AG04450 (cell line): ENCODE measurements around the gene CALHM5. TPM values are rescaled to one million over a fixed set of nuclear protein-coding genes. Genes with fewer than 3 reads are reported as not detected.

ENCODE experiments used
- CTCF ChIA-PET: fragments of 300-600, 350-600 bp; formaldehyde crosslinking; extraction: SDS; loops from one replicate; lab custom pipeline; 2022; ENCODE audit warnings: antibody characterized with exemption, inconsistent platforms; lab: Charles Lee
- POLR2A ChIA-PET: fragments of 350-600 bp; formaldehyde crosslinking; extraction: SDS; loops from one replicate; lab custom pipeline; 2021; ENCODE audit warnings: antibody characterized with exemption, inconsistent platforms; lab: Yijun Ruan, JAX
- DNase-seq: peaks from one replicate; pipeline ENCODE4 v3.0.0-alpha.2; 2011; ENCODE audit warnings: low read depth, low spot score
- H3K27ac ChIP-seq: one replicate; pipeline ENCODE4 v1.5.1; 2012; ENCODE audit warnings: low read depth, low read length, control low read depth
- H3K27me3 ChIP-seq: one replicate; pipeline ENCODE4 v1.6.0; 2012; ENCODE audit warnings: low read length; ENCODE audit not compliant: control insufficient read depth, insufficient read depth
- H3K4me3 ChIP-seq: 2 replicates; pipeline ENCODE4 v1.5.1; 2011; ENCODE audit warnings: mild to moderate bottlenecking, low read depth, low read length, control low read depth
- H3K9me3 ChIP-seq: 2 replicates; pipeline ENCODE4 v1.5.1; 2012; ENCODE audit warnings: low read length; ENCODE audit not compliant: control insufficient read depth, insufficient read depth
- polyA plus RNA-seq: library from polyadenylated mRNA; depleted of rRNA; stranded (reverse); fragments of >200 nt; gene quantifications from 2 replicates; pipeline ENCODE4 v1.2.3, GENCODE V29; 2011
- TF ChIP-seq, protein P1 (sequence below): IDR thresholded peaks from 2 replicates; pipeline ENCODE4 v1.5.1; 2011; ENCODE audit warnings: low read depth, low read length, control low read depth, inconsistent platforms

Gene CALHM5
- polyA plus RNA-seq, 1 experiment, result 7.7 TPM

DNA sequence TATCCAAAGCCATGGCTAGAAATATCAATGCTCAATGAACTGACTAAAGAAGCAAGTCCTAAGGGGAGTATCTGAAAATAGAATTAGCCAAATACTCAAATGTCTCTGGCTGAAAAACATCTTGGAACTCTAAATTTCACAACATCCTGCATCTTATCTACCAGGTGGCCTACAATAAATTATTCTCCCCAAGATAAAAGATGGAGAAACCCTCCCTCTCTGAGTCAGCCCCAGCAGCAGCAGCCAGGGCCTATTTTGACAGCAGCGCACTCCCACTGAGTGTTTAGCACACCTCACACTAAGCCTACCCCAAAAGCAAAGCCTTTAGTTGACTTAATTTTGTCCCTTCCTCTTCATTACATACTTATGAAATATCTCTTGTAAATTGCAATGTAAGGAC lies 44.3 kb upstream of the CALHM5 start:
- no peaks in the 10 kb centered on the region for H3K9me3 ChIP-seq
- TF ChIP-seq, protein P1, sequence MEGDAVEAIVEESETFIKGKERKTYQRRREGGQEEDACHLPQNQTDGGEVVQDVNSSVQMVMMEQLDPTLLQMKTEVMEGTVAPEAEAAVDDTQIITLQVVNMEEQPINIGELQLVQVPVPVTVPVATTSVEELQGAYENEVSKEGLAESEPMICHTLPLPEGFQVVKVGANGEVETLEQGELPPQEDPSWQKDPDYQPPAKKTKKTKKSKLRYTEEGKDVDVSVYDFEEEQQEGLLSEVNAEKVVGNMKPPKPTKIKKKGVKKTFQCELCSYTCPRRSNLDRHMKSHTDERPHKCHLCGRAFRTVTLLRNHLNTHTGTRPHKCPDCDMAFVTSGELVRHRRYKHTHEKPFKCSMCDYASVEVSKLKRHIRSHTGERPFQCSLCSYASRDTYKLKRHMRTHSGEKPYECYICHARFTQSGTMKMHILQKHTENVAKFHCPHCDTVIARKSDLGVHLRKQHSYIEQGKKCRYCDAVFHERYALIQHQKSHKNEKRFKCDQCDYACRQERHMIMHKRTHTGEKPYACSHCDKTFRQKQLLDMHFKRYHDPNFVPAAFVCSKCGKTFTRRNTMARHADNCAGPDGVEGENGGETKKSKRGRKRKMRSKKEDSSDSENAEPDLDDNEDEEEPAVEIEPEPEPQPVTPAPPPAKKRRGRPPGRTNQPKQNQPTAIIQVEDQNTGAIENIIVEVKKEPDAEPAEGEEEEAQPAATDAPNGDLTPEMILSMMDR, result no peak
- no peak for DNase-seq
- H3K27me3 ChIP-seq, result no peaks in the 10 kb centered on the region
- POLR2A ChIA-PET, result no interaction called here
- H3K27ac ChIP-seq, result no peak overlapping the region
- H3K4me3 ChIP-seq, result no peak overlapping the region
- CTCF ChIA-PET, result no interaction called here

DNA sequence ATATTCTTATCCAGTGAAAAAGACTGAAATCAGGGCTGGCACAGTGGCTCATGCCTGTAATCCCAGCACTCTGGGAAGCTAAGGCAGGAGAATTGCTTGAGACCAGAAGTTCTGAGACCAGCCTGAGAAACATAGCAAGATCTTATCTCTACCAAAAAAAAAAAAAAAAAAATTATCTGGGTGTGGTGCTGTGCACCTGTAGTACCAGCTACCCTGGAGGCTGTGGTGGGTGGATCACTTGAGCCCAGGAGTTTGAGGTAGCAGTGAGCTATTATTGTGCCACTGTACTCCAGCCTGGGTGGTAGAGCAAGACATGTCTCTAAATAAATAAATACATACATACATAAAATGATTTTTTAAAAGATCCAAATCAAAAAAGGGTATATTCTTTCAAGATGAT lies 43.9 kb upstream of the CALHM5 start:
- H3K9me3 ChIP-seq, result no peaks in the 10 kb centered on the region
- TF ChIP-seq, protein P1, result no peak
- no peak overlapping the region for H3K27ac ChIP-seq
- DNase-seq, result no peak
- ChIA-PET CTCF (no interaction called here), POLR2A (no interaction called here)
- H3K4me3 ChIP-seq, result no peak overlapping the region
- H3K27me3 ChIP-seq, result no peaks in the 10 kb centered on the region

DNA sequence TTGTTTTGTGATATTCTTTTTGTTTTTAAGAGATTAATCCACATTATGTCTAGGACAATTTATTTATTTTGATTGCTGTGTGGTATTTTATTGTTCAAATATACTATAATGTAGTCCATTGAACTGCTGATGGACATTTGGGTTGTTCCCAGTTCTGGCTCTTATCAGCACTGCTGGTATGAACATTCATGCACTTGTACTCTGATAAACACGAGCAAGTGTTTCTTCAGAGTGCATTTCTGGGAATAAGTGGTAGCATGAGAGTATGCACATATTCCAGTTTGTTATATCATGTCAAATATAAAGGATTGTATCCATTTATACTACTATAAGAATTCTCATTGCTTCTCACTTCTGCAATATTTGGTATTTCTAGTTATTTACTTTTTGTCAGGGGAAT lies 43.1 kb upstream of the CALHM5 start:
- POLR2A ChIA-PET, result no interaction called here
- TF ChIP-seq, protein P1, result no peak
- Histone ChIP-seq H3K4me3 (no peak overlapping the region), H3K27me3 (no peaks in the 10 kb centered on the region), H3K9me3 (no peaks in the 10 kb centered on the region), H3K27ac (no peak overlapping the region)
- CTCF ChIA-PET, result no interaction called here
- no peak for DNase-seq

DNA sequence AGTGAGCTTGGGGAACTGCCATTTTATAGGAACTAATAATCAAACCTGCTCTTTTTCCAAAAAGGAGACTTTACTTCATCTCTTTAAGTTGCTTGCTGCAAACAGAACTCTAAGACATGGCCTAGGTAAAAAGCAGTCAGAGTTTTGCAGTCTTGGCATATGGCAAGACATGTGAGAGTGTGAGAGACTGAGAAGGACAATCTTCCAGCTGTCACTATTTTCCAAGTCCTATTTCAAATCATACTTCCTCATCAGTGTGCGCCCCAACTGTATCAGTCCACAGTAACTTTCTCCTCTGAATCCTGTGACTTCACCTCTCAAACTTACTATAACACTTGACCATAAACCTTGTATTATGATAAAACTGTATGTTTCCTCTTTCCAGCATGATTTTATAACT lies 39.9 kb upstream of the CALHM5 start:
- no peak for DNase-seq
- ChIA-PET POLR2A (no interaction called here), CTCF (no interaction called here)
- TF ChIP-seq, protein P1, result no peak
- H3K4me3 ChIP-seq, result no peak overlapping the region
- H3K9me3 ChIP-seq, result no peaks in the 10 kb centered on the region
- no peak overlapping the region for H3K27ac ChIP-seq
- H3K27me3 ChIP-seq, result no peaks in the 10 kb centered on the region

DNA sequence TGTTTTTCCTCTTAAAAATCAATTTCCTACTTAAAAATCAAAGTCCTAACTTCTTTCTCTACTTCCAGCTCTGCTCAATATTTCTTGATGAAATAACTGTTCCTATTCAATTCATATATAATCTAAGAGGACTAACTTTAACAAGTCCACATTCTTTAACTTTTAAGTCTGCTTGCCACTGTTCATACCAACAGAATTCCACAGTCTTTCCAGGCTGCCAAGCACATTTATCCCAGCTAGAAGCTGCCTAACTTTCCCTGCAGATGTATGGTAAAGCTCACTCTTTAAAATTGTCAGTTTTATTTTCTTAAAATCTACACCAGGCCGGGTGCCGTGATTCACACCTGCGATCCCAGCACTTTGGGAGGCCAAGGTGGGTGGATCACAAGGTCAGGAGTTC lies 38.7 kb upstream of the CALHM5 start:
- POLR2A ChIA-PET, result no interaction called here
- no peaks in the 10 kb centered on the region for H3K9me3 ChIP-seq
- no peak overlapping the region for H3K4me3 ChIP-seq
- H3K27me3 ChIP-seq, result no peaks in the 10 kb centered on the region
- no peak for DNase-seq
- TF ChIP-seq, protein P1, result no peak
- no peak overlapping the region for H3K27ac ChIP-seq
- CTCF ChIA-PET, result interaction anchor here (0.7 kb wide), 1 partner anchor 204 kb away, joined by 3 read pairs; no protein-coding TSS in a partner anchor
